GM19043 (cell line): ENCODE measurements around the gene ABCA12.

ENCODE experiments used
- ATAC-seq: cut with Tn5 transposase; IDR thresholded peaks from one replicate; pipeline ENCODE4 v1.9.1; 2021; ENCODE audit warnings: low read depth; ENCODE audit not compliant: unreplicated experiment

ABCA12 gene

GRCh38 chr2:215137741-215138340, 585 bp downstream of the ABCA12 start:
- ATAC-seq = no peak

GRCh38 chr2:215137329-215137686, 1.1 kb downstream of the ABCA12 start:
- ATAC-seq = no peak

- peak; percentile 42 for ATAC-seq
Observed at GRCh38 chr2:215136669-215137328, 1.6 kb downstream of the ABCA12 start.

GRCh38 chr2:215120401-215120800, 18.0 kb downstream of the ABCA12 start:
- ATAC-seq = no peak

- ATAC-seq = no peak
Observed at GRCh38 chr2:215119847-215120246, 18.6 kb downstream of the ABCA12 start.

GRCh38 chr2:215110918-215111317, 27.5 kb downstream of the ABCA12 start:
- ATAC-seq = no peak

GRCh38 chr2:215107216-215108056, 31.0 kb downstream of the ABCA12 start:
- ATAC-seq = no peak

GRCh38 chr2:215105607-215106354, 32.6 kb downstream of the ABCA12 start:
- no peak for ATAC-seq

GRCh38 chr2:215104226-215104625, 34.2 kb downstream of the ABCA12 start:
- ATAC-seq = no peak

GRCh38 chr2:215098875-215099274, 39.6 kb downstream of the ABCA12 start:
- no peak for ATAC-seq

GRCh38 chr2:215084080-215084479, 54.3 kb downstream of the ABCA12 start:
- ATAC-seq = no peak

- no peak for ATAC-seq
Observed at GRCh38 chr2:215083146-215083545, 55.3 kb downstream of the ABCA12 start.

GRCh38 chr2:215082446-215082845, 56.0 kb downstream of the ABCA12 start:
- ATAC-seq = no peak

- ATAC-seq = no peak
Observed at GRCh38 chr2:215080545-215080944, 57.9 kb downstream of the ABCA12 start.

- ATAC-seq = no peak
Observed at GRCh38 chr2:215071676-215072075, 66.8 kb downstream of the ABCA12 start.

- no peak for ATAC-seq
Observed at GRCh38 chr2:215068399-215068798, 70.0 kb downstream of the ABCA12 start.

- ATAC-seq = no peak
Observed at GRCh38 chr2:215066124-215066523, 72.3 kb downstream of the ABCA12 start.

- no peak for ATAC-seq
Observed at GRCh38 chr2:215063526-215063925, 74.9 kb downstream of the ABCA12 start.

GRCh38 chr2:215060861-215061536, 77.4 kb downstream of the ABCA12 start:
- no peak for ATAC-seq

GRCh38 chr2:215059724-215060123, 78.7 kb downstream of the ABCA12 start:
- no peak for ATAC-seq
